Urinary bladder (tissue), 4 donors: ENCODE data around the gene SCYL1. TPM values are rescaled to one million over a fixed set of nuclear protein-coding genes. Genes with fewer than 3 reads are reported as not detected.
A peak's percentile ranks its signal among the peaks of the same experiment; 100 is the strongest.
"Not testable (repeated sequence)": the region's sequence is repeated elsewhere in the genome, so short reads cannot be mapped to it uniquely, and the experiment has no call there.

Experiments used
- DNase-seq: peaks from one replicate; pipeline ENCODE4 v3.0.0-alpha.2; 2015; ENCODE audit errors: extremely low spot score
- H3K27ac ChIP-seq: one replicate; pipeline ENCODE4 v1.5.1; 2013; ENCODE audit warnings: low read depth, mild to moderate bottlenecking, moderate library complexity
- H3K36me3 ChIP-seq: one replicate; pipeline ENCODE4 v1.6.1; 2013; ENCODE audit warnings: mild to moderate bottlenecking, moderate library complexity; ENCODE audit not compliant: insufficient read depth
- H3K4me1 ChIP-seq: one replicate; pipeline ENCODE4 v1.6.1; 2013; ENCODE audit warnings: mild to moderate bottlenecking, moderate library complexity; ENCODE audit not compliant: insufficient read depth
- H3K4me3 ChIP-seq: one replicate; pipeline ENCODE4 v1.5.1; 2013; ENCODE audit warnings: low read depth, low read length
- WGBS: extraction: QIAGEN DNeasy Blood & Tissue Kit; methylation state at CpG from one replicate; pipeline ENCODE4 v1.1.7; 2013; 5-methylcytosine and 5-hydroxymethylcytosine counted together
- polyA plus RNA-seq: library from polyadenylated mRNA; stranded (reverse); fragments of 200-250 nt; gene quantifications from one replicate; pipeline ENCODE4 v1.2.3, GENCODE V29; 2013
- total RNA-seq: library from RNA; depleted of rRNA; stranded (reverse); fragments of >200 nt; gene quantifications from one replicate; pipeline ENCODE4 v1.2.3, GENCODE V29; 2014
- donor health status: healthy with polysubstance abuse.
- donor health status: healthy.

SCYL1 gene
- total and polyA plus RNA-seq, 2 donors, result 43.4 to 82.0 TPM

DNA sequence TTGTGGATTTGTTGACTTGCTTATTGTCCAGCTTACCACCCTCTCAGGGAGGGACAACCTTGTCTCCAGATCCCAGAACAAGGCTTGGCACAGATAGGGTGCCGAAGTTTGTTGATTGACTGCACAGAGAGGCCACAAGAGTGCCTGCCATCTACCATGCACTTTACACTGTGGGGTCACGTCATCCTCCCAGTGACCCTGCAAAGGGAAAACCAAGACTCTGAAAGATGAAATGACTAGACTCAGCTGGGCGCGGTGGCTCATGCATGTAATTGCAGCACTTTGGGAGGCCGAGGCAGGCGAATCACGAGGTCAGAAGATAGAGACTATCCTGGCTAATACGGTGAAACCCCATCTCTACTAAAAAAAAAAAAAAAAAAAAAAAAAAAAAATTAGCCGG is 37.9 kb downstream of the SCYL1 start:
- H3K27ac ChIP-seq, result no peak overlapping the region
- H3K36me3 ChIP-seq, result no peaks in the 10 kb centered on the region
- H3K4me3 ChIP-seq, result no peak overlapping the region
- H3K4me1 ChIP-seq, result no peaks in the 10 kb centered on the region
- no peak for DNase-seq
- WGBS, result 89% methylated on average over 9 of the region's 9 CpGs

GRCh38 chr11:65563601-65564000 is 38.7 kb downstream of the SCYL1 start:
- WGBS, result 93% methylated on average over 4 of the region's 4 CpGs
- no peak for DNase-seq
- Histone ChIP-seq H3K4me3 (no peak overlapping the region), H3K27ac (no peak overlapping the region), H3K4me1 (no peaks in the 10 kb centered on the region), H3K36me3 (no peaks in the 10 kb centered on the region)

DNA sequence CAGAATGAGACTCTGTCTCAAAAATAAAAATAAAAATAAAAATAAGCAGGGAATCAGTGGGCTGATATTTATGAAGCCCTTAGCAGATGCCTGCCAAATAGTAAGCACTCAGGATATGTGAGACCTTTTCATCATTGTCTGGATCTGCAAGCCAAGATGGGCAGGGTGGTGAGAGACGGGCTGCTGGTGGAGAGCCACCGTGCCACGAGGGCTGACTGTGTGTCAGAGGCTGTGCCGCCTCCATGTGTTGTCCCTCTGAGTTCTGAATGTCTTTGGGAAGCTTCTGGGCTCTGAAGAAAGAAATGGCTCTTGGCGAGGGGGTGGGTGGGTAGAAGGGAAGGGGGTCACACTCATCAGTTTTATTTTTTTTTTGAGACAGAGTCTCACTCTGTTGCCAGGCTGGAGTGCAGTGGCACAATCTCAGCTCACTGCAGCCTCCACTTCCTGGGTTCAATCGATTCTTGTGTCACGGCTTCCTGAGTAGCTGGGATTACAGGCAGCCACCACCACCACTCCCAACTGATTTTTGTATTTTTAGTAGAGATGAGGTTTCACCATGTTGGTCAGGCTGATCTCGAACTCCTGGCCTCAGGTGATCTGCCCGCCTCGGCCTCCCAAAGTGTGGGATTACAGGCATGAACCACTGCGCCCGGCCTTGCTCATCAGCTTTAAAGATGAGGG is 40.1 kb downstream of the SCYL1 start:
- not testable (repeated sequence) for H3K4me3 ChIP-seq, H3K4me1 ChIP-seq, H3K36me3 ChIP-seq, DNase-seq, H3K27ac ChIP-seq
- 87% methylated on average over 12 of the region's 12 CpGs for WGBS

DNA sequence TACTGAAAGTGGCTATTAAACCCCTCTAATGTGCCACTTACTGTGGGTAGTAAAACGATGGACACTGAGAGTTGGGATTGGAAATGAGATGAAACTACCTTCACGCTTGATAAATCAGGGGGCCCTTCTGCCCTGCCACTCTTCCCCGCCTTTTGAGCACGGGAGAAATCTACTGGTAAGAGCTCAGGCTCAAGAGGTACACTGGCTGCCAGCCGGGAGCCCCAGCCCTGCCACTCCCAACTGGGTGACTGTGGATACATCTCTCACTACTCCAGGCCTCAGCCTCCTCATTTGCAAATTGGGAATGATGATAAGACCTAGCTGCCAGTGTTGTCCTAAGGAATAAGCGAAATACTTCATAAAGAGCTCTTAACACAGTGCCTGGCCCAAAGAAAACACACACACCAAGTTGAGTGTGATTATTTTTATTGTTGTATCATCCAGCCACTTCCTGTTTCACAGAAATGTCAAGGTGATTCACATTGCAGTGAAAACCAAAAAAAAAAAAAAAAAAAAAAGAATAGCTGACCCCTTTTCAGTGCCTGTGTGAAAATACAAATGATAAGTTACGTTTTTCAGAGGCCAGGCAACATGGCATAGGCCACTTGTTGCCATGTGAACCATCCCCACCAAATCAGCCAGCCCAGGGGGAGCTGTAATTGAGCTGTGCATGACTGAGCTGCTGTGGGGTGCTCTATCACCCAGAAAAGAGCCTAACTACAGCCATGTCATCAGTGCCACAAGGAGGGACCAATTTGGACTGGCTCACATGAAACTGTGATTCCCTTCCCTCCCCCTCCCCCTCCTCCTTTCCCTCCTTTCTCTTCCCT is 41.0 kb downstream of the SCYL1 start:
- WGBS, result 82% methylated on average over 7 of the region's 7 CpGs
- Histone ChIP-seq H3K36me3 (no peaks in the 10 kb centered on the region), H3K27ac (no peak overlapping the region), H3K4me1 (no peaks in the 10 kb centered on the region), H3K4me3 (no peak overlapping the region)
- no peak for DNase-seq

GRCh38 chr11:65569164-65569972 is 44.5 kb downstream of the SCYL1 start:
- Histone ChIP-seq H3K27ac (peak overlapping the region; percentile 92), H3K36me3 (no peaks in the 10 kb centered on the region), H3K4me3 (peak overlapping the region; percentile 78), H3K4me1 (no peaks in the 10 kb centered on the region)
- no peak for DNase-seq
- WGBS, result 8% methylated on average over 28 of the region's 28 CpGs

GRCh38 chr11:65569973-65570918 is 45.4 kb downstream of the SCYL1 start, which contains the start of gene ZNRD2:
Gene ZNRD2, plus strand, starts transcription at chr11:65570477. Its CDS starts 15 bp downstream, at chr11:65570492.
- WGBS, result under 1% methylated on average over 89 of the region's 89 CpGs
- Histone ChIP-seq H3K36me3 (no peaks in the 10 kb centered on the region), H3K4me3 (peak within 1 kb of the TSS; percentile 78), H3K4me1 (no peaks in the 10 kb centered on the region), H3K27ac (peak within 1 kb of the TSS; percentile 92)
- DNase-seq, result peak; percentile 93

GRCh38 chr11:65571420-65571819 is 46.5 kb downstream of the SCYL1 start:
- Histone ChIP-seq H3K36me3 (no peaks in the 10 kb centered on the region), H3K27ac (no peak overlapping the region), H3K4me3 (no peak overlapping the region), H3K4me1 (no peaks in the 10 kb centered on the region)
- no peak for DNase-seq
- WGBS, result 78% methylated on average over 9 of the region's 9 CpGs

- DNase-seq, result no peak
- Histone ChIP-seq H3K36me3 (no peaks in the 10 kb centered on the region), H3K27ac (no peak overlapping the region), H3K4me1 (no peaks in the 10 kb centered on the region), H3K4me3 (peak overlapping the region; percentile 81)
- 5% methylated on average over 11 of the region's 11 CpGs for WGBS
Measured at GRCh38 chr11:65571940-65572339, 47.1 kb downstream of the SCYL1 start.

GRCh38 chr11:65572356-65573051 is 47.6 kb downstream of the SCYL1 start, which contains the start of gene FAM89B:
Gene FAM89B, plus strand, starts transcription at chr11:65572538. Its CDS starts 132 bp downstream, at chr11:65572670.
- peak; percentile 85 for DNase-seq
- H3K27ac ChIP-seq, result peak within 1 kb of the TSS; percentile 84
- under 1% methylated on average over 86 of the region's 86 CpGs for WGBS
- peak within 1 kb of the TSS; percentile 81 for H3K4me3 ChIP-seq
- no peaks in the 10 kb centered on the region for H3K4me1 ChIP-seq
- H3K36me3 ChIP-seq, result no peaks in the 10 kb centered on the region

DNA sequence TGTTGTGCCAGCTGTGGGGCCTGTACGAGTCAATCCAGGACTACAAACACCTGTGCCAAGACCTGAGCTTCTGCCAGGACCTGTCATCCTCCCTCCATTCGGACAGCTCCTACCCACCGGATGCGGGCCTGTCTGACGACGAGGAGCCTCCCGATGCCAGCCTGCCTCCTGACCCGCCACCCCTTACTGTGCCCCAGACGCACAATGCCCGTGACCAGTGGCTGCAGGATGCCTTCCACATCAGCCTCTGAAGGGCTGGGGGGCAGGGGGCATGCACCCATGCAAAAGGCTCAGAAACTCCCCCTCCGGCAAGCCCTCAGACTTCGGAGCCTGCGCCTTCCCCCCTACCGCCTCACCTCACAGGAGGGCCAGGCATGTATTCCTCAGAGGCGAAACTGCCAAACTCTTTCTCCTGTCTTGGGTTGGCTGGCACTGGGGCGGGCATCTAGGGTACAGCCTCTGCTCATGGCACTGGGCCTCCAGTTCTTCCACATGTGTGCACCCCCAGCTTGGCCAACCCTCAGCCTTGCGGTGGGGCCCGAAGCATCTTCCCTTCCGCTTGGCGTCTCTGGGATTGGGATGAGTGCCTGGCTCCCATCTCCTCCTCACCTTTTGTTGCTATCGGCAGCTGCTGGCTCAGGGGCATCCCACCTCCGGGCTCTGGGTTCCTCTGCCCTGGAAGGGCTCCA is 48.7 kb downstream of the SCYL1 start:
- WGBS, result 26% methylated on average over 22 of the region's 22 CpGs
- peak overlapping the region; percentile 81 for H3K4me3 ChIP-seq
- no peaks in the 10 kb centered on the region for H3K36me3 ChIP-seq
- no peaks in the 10 kb centered on the region for H3K4me1 ChIP-seq
- H3K27ac ChIP-seq, result peak overlapping the region; percentile 63
- DNase-seq, result no peak

- Histone ChIP-seq H3K4me1 (no peaks in the 10 kb centered on the region), H3K27ac (peak overlapping the region; percentile 79), H3K36me3 (no peaks in the 10 kb centered on the region), H3K4me3 (peak overlapping the region; percentile 81)
- WGBS, result under 1% methylated on average over 67 of the region's 67 CpGs
- DNase-seq, result no peak
Measured at GRCh38 chr11:65574109-65574810, 49.4 kb downstream of the SCYL1 start.
